Smooth muscle cell of the brain vasculature (primary cell): ENCODE measurements around the gene RNF208.
"Not testable (repeated sequence)": the region's sequence is repeated elsewhere in the genome, so short reads cannot be mapped to it uniquely, and the experiment has no call there.

Experiments
- DNase-seq: peaks from one replicate; pipeline ENCODE4 v3.0.0-alpha.2; 2012; ENCODE audit warnings: low read depth, low spot score

RNF208 gene

GRCh38 chr9:137253717-137254623 lies 31.9 kb upstream of the RNF208 start:
- DNase-seq = no peak

GRCh38 chr9:137252555-137253506 lies 30.8 kb upstream of the RNF208 start:
- no peak for DNase-seq

- no peak for DNase-seq
Observed at GRCh38 chr9:137251490-137252268, 29.6 kb upstream of the RNF208 start.

DNA sequence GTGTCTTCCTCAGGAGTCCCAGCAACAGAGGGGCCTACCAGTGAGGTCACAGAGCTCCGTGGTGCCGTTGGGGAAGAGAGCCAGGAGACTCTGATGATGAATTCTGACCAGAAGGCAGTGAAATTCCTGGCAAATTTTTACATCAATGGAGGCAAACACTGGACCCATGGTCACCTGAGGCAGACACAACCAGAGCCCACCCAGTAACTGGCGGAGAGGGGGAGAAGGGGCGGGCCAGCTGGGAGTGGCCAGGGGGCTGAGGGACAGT lies 29.1 kb upstream of the RNF208 start, which contains the start of gene STPG3:
STPG3 (plus strand) TSS at position 93 of the 268 bp plus-strand sequence; CDS start at position 94, 1 bp downstream.
- no peak for DNase-seq

GRCh38 chr9:137250329-137251193 lies 28.5 kb upstream of the RNF208 start:
- no peak for DNase-seq

- DNase-seq = no peak
Observed at GRCh38 chr9:137247916-137248175, 25.8 kb upstream of the RNF208 start.

- DNase-seq = no peak
Observed at GRCh38 chr9:137247135-137247915, 25.3 kb upstream of the RNF208 start.

DNA sequence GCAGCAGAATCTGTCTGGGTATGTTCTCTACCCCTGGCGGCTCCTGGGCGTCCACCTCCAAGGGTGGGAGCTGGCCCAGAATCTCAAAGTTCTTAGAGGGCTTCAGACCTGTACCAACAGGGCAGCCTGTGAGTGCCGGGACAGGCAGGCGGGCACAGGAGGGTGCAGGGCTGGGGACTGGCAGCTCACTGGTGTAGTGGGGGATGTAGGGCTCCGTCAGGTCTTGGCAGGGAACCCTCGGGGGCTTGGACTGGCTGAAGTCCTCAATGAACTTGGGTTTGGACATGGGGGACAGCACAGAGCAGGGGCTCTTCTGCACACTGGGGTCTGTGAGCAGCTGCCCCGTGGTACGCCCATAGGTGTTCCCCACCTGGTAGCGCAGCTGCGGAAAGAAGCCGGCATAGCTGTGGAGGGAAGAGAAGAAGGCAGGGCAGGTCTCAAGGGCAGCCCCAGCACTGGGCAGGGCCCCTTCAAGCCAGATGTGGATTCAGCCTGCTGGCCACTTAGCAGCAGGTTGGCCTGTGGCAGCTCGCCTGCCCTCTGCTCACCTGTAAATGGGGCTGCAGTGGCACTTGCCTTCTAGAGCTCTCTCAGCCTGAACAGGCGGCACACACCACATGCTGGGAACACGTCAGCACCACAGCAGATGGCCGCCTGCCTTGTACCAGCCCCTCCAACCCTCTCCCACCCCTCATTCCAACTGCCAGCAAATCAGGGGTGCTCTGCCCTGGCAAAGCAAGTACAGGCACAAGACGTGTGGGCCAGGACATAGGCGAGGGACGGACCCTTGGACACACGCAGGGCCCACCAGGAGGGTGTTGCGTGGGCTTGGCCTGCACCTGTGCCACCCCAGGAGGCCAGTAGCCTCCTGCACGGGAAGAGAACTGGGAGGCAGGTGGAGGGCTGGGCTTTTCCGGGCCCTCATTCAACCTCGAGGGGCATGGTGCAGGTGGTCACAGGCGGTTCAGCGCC lies 23.7 kb upstream of the RNF208 start:
- DNase-seq = no peak

- no peak for DNase-seq
Observed at GRCh38 chr9:137244486-137245449, 22.7 kb upstream of the RNF208 start.

- DNase-seq = no peak
Observed at GRCh38 chr9:137243626-137244485, 21.8 kb upstream of the RNF208 start.

GRCh38 chr9:137243266-137243625 lies 21.2 kb upstream of the RNF208 start:
- not testable (repeated sequence) for DNase-seq

- DNase-seq = no peak
Observed at GRCh38 chr9:137242269-137243203, 20.5 kb upstream of the RNF208 start.

GRCh38 chr9:137241490-137242268 lies 19.6 kb upstream of the RNF208 start:
- DNase-seq = no peak

DNA sequence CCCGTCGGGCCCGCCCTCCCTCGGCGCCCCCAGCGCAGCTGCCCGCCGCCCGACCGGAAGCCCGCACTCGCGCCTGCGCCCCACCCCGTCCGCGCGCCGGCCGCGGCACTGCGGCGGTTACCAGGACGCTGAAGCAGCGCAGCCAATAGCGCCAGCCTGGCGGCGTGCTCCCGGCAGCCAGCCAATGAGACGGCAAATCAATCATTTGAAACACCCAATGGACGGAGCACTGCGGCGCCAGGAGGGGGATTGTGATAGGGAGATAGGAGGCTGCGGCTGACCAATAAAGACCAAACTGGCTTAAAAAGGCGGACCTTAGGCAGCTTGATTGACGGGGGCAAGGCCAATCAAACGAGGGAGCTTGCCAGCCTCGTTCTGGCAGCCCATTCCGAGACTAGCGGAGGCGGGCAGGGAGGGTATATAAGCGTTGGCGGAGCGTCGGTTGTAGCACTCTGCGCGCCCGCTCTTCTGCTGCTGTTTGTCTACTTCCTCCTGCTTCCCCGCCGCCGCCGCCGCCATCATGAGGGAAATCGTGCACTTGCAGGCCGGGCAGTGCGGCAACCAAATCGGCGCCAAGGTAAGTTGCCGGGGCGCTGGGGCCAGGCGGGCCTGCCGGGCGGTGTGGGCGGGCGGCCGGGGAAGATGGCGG lies 18.9 kb upstream of the RNF208 start, which contains the start of gene TUBB4B:
TUBB4B (plus strand) TSS at position 447 of the 649 bp plus-strand sequence; CDS start at position 521, 74 bp downstream.
- DNase-seq = peak; percentile 100
